ENCODE data around the gene TIMM10B.

Gene TIMM10B, protein sequence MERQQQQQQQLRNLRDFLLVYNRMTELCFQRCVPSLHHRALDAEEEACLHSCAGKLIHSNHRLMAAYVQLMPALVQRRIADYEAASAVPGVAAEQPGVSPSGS

DNA sequence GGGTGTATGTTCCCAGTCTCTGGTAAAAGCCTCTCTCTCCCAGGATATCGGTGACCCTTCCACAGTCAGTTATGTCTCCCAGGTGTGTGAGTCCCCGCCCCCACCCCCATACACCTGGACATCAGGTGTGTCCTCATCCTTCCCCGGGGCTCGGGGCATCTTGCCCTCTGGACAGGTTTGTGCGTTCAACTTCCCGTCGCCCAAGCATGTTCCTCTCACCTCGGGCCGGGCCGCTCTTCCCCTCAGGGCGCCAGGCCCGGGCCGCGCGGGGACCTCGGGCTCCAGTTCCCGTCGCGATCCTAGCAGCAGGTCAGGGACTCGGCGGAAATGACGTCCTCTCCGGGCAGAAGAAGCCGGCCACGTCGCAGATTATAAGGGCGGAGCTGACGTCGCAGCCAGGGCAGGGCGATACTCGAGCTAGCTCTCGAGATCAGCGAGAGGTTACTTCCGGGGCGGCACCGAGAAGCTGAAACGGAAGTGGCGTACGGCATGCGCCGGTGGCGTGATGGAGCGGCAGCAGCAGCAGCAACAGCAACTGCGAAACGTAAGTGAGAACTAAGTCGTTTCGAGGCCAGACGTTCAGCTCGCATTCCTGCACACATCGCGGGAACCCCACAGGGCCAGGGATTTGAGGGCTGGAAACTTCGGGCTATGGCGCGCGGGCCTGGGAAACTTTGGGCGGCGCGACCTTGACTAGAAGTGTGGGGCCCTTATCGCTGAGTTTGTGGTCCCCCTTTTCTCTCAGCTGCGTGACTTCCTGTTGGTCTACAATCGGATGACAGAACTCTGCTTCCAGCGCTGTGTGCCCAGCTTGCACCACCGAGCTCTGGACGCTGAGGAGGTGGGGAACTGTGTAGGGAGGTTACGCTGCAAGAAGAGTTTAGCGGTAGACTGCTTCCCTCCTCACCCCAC lies at the start of gene TIMM10B, which contains the start of gene ARFIP2:
TIMM10B (plus strand) TSS at position 490 of the 912 bp plus-strand sequence; CDS start at position 506, 16 bp downstream.
ARFIP2 (minus strand) TSS at position 320 of the 912 bp plus-strand sequence. CDS start 910 bp downstream, outside the sequence.
- DNase-seq (ENCODE audit: low read depth in 2 of 3, low spot score in 1 of 3), result peak; percentile 92 to 97 (median 95)

DNA sequence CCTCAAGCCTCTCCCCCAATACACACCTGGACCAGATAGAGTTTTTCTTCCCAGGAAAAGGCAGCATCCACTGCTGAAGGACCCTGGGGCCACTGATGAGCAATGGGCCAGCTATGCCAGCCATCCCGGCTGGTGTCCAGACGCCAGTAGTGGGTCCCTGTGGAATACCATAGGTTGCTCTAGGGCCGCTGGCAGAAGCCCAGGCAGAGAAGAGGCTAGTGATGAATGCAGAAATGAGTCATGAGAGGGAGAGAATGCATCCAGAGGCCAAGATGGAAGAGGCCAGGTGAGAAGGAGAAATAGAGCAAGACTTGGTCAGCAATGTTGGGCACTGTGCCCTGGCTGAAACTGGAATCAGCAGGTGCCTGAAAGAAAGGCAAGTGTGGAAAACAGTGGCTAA lies 49.4 kb upstream of the TIMM10B start:
- DNase-seq (ENCODE audit: low read depth in 2 of 3, low spot score in 1 of 3), result no peak

DNA sequence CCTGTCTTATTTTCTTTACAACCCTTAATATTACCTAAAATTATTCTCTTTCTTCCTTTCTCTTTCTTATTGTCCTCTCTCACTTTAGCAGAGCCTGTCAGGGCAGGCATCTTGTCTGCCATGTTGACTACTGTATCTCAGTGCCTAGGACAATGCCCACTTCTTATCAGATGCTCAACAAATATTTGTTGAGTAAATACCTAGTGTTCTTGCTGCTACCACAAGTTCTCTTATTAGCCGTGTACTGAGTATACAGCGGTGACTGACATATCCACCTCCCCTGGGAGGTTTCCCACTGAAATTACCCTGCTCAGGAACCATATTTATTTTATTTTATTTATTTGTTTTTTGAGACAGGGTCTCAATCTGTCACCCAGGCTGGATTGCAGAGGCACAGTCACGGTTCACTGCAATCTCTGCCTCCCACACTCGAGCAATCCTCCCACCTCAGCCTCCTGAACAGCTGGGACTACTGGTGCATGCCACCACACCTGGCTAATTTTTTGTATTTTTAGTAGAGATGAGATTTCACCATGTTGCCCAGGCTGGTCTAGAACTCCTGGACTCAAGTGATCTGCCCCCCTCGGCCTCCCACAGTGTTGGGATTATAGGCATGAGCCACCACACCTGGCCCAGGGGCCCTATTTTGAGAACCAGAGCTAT lies 47.2 kb upstream of the TIMM10B start:
- DNase-seq (ENCODE audit: low read depth in 2 of 3, low spot score in 1 of 3), result no peak

DNA sequence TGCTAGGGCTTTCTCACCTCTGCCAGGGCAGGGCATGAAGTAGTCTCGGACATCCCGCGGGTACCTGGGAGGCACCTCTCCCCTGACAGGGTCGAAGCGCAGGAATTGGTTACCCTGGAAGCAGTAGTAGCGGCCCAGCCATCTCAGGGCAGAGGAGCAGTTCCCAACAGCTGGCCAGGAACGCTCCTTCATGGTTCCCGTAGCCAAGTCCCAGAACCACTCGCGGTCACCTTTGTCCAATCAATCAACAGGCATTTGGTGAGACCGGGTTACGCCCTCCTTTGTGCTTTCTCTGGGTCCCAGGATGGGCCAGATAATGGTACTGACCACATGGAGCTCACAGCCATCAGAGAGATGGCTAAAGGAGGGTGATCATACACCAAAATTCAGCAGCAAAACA lies 43.9 kb upstream of the TIMM10B start:
- no peak for DNase-seq (ENCODE audit: low read depth in 2 of 3, low spot score in 1 of 3)

DNA sequence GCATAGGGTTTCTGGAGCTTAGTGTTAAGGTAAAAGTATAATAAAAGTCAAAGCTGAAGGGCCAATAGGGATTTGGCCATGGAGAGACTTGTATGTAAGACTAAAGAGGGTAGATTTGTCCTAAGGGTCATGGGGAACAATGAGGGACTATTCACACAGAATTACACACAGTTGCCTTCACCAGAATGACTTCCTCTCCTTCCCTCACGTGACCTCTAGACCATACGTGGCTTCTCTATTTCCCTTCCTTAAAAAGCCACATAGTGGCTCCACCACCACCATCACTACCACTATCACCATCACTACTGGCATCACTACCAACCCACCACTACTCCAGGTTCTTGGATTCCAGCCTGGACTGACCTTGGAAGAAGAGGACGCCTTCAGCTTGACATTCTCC lies 43.3 kb upstream of the TIMM10B start:
- no peak for DNase-seq (ENCODE audit: low read depth in 2 of 3, low spot score in 1 of 3)

DNA sequence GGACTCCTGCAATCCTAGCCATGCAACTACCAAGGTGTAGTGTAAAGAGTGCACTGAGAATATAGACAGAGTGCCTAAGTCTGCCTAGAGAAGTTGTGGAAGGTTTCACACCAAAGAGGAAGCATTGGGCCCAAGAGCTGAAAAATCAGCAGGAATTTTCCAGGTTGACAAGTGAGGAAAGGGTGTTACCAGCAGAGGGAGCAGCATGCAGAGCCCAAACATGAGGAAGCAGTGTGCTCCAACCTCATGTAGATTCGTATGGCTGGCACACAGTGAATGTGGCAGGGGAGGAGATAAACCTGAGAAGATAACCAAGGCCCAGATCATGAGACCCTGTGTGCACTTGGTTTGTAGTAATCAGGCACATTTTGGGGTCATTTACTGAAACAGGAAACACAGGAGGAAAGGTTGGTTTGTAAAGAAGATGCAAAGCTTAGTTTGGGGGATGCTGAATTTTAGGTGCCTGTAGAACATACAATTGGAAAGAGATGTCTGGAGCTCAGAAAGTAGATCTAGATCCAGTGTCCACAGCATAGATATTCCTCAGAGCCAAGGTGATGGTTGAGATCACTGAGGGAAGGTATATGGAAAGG lies 42.2 kb upstream of the TIMM10B start:
- no peak for DNase-seq (ENCODE audit: low read depth in 2 of 3, low spot score in 1 of 3)

DNA sequence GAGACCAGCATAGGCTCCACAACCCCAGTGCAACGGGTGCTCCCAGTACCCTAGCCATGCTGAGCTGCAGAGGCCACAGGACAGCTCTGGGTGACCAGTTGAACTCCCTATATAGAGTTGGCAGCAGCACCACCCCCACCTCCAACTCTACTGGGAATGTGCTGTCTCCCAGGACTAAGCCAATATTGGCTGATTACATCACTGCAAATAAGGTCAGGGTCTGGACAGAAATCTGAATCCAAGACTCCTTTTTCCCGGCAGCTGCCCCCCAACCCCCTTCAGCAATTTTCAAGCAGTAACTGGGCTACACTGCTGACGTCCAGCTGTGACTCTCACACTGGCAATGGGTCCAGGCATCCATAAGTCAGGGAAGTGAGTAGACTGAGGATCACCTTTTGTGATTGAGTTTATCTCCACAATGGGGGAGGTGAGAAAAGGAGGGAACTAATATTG lies 40.4 kb upstream of the TIMM10B start, which contains the start of gene HPX:
HPX (minus strand) TSS at position 82 of the 453 bp plus-strand sequence; CDS start at position 58, 24 bp downstream.
- no peak for DNase-seq (ENCODE audit: low read depth in 2 of 3, low spot score in 1 of 3)

DNA sequence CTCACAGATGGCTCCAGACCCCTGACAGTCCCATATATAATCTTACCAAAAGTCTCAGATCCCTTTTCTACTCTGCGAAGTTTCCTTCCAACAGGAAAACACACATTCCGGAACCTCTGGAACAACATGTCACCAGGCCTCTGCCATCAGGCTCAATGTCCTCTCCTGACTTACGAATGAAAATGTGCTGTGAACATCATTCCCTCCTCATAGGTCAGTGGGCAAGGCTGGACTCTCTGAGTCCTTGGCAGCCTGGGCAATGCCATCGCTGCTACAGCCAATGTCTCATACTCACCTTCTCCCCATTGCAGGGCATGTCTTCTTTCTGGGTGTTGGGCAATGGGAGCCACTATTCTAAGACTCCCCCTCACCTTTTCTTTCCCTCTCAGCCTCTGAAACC lies 38.9 kb upstream of the TIMM10B start:
- no peak for DNase-seq (ENCODE audit: low read depth in 2 of 3, low spot score in 1 of 3)

DNA sequence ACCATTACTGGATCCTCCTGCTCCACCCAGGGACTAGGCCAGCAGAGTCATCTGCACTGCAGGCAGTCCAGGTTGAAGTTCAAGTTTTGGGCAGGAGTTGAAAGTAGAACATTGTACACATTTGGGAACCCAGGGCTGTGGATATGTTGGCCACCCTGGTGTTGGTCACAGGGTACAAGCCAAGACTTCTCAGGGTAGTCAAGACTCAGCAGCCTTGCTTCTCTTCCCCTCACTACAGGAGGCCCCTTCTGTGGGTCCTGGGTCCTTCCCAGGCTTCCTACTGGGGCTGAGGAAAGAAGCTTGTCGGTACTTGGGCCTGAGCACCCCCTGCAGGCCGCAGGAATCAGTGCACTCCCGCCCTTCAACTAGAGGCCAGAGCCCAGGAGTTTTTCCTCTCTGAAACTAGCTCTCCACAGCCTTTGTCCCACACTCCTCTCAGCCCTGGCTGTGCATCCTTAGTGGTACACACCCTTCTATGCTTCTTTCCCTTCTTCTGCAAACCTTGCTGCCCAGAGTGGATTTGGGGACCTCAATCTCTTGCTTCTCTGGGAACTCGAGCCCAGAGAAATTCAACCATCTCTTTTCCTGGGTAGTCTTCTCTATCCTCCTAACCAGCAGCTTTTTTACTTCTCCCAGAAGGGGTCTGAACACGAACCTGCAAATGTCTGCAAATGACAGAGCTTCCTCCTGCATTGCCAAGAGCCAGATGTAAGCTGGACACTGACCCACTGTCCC lies 37.9 kb upstream of the TIMM10B start:
- peak; percentile 14 to 51 (median 37) for DNase-seq (ENCODE audit: low read depth in 2 of 3, low spot score in 1 of 3)

DNA sequence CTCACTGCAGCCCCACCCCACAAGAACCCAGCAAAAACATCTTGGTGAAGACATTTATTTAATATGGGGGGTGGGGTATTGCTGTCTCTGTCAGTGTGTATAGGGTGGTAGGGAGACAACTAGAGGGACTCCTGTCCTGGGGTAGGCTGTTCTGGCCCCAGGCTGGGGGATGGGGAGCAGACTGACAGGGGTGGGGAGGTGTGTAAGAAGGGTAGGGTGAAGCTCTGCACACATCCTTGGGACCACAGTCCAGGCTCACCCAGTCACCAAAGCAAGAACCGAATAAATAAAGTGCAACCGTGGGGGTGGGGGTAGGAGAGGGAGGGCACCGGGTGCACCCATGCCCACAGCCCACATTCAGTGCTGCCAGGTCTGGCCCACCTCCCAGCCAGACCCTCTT lies 32.7 kb upstream of the TIMM10B start:
- no peak for DNase-seq (ENCODE audit: low read depth in 2 of 3, low spot score in 1 of 3)

DNA sequence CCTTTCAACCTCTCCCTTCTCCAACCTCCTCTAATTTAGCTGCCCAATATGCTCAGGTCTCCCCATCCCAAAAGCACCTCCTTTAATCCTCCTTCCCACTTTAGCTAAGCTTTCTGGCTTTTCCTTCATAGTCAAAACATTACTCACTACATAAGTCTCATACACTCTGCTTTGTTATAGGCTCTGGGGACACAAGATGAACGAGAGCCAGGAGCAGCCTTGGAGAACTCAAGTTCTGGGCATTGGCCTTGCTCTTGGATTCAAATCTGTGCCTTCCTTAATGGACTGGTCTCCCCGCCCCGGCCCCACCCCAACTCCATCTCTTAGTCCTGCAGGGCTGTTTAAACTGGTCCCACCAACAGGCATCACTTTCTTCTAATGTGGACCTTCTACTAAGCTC lies 29.1 kb upstream of the TIMM10B start:
- no peak for DNase-seq (ENCODE audit: low read depth in 2 of 3, low spot score in 1 of 3)

DNA sequence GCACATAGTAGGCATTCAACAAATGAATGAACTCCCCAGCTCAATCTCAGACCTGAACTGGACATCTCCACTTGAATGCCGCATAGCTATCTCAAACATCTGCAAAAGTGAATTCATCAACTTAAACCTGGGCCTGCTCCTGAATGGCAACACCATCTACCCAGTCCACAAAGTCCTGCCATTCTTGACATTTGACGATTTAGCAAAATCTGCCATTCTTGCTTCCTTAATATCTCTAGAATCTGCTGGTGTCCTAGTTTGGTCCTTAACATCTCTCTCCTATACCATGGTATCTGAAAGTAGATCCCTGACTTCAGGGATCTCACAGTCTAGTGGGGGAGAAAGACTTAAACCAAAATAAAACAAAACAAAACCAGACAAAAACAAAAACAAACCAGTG lies 28.1 kb upstream of the TIMM10B start:
- no peak for DNase-seq (ENCODE audit: low read depth in 2 of 3, low spot score in 1 of 3)

DNA sequence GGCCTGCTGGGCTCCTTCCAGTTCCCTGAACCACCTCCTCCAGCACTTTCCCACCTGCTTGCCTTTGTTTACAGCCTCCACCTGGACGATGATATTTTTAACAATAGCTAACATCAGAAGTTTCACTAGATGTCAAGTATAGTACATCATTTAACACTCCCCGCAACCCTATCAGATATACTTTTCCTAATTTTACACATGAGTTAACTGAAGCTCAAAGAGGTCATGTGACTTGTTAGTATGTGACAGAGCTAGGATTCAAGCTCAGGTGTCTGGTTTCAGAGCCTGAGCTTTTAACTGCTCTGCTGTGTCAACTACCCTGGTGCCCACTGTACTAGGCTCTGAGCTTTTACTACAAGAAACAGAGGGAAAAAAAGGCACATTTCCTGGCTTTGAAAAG lies 26.2 kb upstream of the TIMM10B start:
- no peak for DNase-seq (ENCODE audit: low read depth in 2 of 3, low spot score in 1 of 3)

DNA sequence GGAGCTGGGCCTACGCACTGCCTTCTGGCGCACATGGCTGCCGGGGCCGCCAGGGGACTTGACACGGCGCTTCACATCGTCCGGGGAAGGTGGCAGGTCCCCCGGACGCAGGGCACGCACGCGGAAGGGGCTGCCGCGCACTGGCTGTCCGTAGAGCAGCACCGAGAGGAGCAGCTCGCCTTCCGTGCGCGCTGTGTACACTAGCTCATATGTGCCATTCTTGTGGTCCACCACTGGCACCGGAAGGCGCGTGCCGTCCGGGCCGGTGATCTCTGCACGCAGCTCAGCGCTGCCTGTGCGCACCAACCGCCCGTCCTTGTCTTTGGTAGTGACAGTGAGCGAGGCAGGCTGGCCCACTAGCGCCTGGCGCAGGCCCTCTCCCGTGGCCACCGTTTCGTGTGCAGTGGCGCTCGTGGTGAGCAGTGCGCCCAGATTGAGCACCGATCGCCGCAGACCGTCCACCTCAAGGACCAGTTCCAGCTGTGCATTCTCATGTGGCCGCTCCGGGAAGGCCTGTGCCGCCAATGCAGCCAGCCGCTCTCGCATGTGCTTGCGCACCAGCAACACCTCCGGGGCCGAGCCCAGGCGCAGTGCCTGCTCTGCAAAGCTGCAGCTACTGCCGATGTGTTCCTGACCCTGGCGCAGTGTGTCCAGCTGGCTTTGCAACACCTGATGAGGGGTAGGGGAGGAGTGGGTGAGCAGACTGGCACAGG lies 24.8 kb upstream of the TIMM10B start:
- DNase-seq (ENCODE audit: low read depth in 2 of 3, low spot score in 1 of 3), result no peak

DNA sequence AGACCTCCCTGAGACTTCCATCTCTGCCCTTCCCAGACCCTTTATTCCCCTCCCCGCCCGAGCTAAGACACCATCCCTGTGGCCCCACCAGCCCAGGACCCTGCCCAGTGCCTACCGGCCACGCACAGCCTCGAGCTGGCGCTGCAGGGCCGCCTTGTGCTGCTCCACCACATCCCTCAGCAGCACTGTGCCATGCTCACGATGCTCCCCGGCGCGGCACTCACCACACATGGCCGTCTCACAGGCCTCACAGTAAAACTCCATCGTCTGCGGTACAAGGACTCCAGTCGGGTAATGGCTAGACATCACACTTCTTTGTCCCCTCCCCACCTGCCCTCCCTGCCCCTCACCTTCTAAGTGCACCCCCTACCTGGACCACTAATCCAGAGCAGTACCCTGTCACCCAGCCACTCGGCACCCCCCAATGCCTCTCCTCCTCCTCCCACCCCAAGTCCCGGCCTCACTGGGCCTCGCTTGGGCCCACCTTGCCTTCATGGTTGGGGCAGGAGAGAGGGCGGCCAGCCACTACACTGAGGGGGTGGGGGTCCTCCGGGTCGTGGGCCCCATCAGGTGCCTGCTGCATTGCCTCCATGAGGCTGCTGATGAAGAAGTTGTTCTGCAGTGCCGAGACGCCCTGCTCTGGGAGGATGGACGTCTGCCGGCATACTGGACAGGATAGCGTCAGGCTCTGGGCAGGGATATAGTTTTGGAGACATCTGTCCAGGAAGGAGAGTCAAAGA lies 23.6 kb upstream of the TIMM10B start:
- DNase-seq (ENCODE audit: low read depth in 2 of 3, low spot score in 1 of 3), result no peak

DNA sequence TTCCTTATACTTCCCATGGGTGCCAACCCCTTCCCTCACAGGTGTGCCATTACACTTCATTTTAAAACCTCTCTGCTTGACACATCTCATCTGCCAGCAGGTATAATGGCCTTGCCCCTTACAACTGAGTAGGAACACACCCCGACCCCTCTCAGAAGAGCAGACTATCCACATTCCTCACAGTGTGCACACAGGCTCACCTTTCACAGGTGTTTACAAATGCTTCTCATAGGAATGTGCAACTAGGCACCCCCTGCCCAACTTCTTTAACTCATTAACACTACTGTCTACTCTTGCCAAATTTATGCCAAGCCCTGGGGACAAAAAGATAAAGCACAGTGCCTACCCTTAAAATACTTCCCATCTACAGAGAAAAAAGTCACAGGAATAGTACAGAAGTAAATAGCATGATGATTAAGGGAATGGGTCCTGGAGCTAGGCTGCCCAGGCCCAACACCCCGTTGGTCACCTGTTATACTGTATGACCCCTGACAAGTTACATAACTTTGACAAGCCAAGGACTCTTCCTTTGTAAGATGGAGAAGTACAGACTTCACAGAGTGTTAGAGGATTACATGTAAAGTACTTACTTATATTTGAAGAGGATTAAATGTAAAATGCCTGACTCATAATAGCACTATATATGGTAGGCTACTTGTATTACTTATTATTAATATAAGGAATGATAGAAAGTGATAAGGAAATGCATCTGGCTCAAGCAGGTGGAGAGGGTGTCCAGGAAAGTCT lies 22.8 kb upstream of the TIMM10B start:
- no peak for DNase-seq (ENCODE audit: low read depth in 2 of 3, low spot score in 1 of 3)

DNA sequence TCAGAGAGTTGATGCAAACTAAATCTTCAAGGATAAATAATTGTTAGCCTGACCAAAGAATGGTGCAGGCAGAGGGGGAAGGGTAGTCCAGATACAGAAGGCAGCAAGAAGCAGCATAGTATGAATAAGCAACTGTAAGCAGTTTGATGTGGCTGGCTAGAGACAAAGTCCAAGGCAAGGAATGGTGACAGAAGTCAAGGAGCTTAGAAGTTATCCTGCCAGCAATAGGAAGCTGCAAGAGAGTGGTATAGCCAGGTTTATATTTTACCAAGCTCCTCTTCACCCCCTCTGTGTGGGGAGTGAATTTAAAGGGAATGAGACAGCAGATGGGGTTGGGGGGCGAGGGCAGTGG lies 22.2 kb upstream of the TIMM10B start:
- no peak for DNase-seq (ENCODE audit: low read depth in 2 of 3, low spot score in 1 of 3)

DNA sequence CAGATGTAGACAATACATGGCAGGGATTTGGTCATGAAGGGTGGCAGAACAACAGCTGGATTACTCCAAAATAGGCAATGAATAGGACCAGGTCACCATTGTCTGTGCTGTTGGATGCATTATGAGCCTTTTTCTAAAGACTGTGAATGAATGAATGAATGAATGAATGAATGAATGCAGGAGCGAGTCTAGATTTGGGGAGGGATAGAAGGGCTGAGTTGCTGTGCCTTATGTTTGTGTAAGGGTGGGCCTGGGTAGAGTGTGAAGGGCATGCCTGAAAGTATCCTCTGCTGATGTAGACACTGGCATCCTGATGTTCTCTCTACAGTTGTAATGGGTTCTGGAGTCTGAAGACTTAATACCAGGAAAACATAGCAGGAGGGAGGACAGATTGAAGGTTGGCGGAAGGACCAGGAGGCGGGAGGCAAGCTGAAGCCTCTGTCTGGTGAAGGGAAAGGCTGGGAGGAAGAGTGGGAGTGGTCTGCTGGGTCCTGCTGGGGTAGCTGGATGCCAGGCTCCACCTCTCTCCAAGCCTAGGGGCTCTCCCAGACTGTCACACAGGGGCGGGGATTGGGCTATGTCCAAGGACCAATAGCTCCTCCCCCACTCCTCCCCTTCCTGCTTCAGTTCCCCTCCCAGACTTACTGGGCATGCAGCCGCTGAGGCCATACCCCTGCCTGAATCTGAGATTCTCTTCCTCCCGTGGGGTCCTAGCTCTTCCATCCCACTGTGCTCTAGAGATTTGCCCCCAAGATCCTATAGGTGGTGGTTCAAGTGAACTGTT lies 12.4 kb upstream of the TIMM10B start:
- no peak for DNase-seq (ENCODE audit: low read depth in 2 of 3, low spot score in 1 of 3)
